HTERT RPE-1 (cell line): Measurements from ENCODE around the gene LAMC2.

Experiments
- in situ Hi-C: fragments of 300-500 bp; cut with MboI; formaldehyde crosslinking; loops from 4 replicates; pipeline ENCODE4 v1.14.3; 2020; ENCODE audit warnings: low sequenced_read_pairs

Gene LAMC2

DNA sequence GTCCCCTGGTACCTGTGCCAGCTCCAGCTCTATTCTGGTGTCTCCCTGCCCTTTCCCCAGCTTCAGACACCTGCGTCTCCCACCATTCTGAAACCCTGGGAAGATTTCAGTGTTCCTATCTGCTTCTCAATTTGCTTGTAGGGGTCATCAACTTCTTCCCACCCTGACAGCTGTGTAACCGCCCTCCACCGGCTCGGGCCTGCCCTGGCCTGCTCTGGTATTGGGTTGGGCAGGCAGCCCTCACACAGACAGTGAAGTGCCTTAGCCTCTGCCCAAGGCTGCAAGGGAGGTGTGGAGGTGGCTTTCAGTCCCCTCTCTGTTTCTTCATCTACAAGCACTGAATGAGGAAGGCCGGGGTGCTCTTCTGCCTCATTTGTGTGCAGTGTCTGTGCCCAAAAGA is 97.2 kb downstream of the LAMC2 start:
- in situ Hi-C loops, result no loop called here

DNA sequence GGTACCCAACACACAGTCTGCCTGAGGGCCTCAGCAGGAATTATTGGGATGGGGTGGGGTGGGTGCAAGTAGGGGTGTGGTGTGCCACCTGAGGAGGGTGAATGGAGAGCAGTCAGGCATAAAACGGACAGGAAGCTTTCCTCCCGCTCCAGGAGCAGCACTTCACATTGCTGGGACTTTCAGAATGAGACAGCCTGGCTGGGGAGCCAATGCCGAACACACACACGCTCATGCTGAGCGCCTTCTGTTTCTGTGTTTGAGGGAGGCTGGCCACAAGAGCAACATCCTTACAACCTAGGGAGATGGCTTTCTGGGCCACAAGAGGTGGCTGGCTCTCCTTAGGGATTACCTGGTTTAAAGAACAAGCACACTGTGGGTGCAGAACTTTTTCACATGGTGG is 98.0 kb downstream of the LAMC2 start:
- in situ Hi-C loops, result no loop called here

DNA sequence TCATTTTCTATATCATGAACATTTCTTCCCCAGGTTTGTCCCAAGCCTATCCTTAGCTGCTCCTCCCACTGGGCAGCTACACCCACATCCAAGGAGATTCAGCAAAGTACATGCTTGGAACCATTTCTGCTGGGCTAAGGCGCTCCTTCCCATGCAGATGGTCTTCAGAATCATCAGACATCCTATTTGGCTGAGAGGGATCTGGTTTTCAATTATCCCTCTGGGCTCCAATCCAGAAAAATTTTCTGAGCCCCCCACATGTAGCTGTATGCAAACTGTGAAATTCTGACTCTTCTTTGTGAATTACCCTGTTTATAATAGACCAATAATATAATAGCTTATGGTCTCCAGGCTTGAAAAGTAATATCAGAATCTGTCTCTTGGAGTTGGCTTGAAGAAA is 99.2 kb downstream of the LAMC2 start:
- in situ Hi-C loops, result no loop called here

DNA sequence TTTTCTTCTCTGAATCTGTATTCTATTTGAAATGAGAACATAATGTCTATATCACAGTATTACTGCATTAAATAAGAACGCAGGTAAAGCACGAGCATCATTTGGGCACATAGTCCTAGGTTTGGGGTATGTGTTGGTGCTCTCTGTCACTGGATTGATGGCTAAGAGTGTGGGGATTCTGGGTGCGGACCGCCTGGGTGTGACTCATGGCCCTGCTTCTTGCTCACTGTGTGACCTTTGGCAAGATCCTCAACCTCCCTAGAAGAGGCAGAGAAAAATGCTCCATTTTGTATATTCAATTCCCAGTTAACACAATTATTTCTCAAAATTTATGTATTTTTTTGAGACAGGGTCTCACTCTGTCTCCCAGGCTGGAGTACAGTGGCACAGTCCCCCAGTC is 99.7 kb downstream of the LAMC2 start:
- in situ Hi-C loops, result no loop called here

DNA sequence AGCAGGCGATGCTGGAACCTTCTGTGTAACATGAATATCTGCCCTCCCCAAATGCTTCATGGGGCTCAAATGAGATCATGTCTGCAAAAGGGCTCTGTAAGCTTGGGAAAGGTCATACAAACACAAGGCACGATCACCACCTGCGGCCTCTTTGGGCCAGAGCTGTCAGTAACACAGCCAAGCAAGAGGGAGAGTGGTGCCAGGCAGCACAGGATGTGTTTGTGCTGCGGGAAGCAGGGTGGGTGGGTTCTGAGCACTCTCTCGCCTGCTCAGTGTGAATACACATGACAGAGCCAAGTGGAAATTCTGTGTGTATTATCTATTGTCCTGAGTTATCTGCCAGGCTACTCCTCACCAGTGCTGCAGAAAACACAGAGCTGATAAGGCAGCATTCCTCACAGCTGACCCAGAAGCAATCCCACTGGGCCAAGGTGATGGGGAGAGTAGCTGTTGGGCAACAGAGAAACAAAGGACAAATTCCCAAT is 101.2 kb downstream of the LAMC2 start:
- in situ Hi-C loops, result no loop called here

DNA sequence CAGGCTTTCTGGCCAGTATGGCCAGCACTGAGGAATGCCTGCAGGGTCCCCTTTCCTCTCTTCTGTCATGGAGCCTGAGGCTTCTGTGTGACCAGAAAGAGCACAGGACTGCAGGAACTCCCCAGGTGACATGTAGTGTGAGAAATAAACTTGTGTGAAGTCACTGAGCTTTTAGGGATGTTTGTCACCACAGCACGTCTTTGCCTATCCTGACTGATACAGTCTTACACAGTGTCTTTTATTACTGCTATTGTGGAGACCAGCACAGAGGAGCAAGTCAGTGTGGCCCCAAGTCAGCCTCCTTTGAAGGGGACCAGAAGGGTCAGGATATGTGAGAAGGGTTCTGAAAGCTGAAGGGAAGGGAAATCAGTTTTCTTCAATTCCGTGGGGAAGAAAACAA is 102.5 kb downstream of the LAMC2 start:
- in situ Hi-C loops, result no loop called here

DNA sequence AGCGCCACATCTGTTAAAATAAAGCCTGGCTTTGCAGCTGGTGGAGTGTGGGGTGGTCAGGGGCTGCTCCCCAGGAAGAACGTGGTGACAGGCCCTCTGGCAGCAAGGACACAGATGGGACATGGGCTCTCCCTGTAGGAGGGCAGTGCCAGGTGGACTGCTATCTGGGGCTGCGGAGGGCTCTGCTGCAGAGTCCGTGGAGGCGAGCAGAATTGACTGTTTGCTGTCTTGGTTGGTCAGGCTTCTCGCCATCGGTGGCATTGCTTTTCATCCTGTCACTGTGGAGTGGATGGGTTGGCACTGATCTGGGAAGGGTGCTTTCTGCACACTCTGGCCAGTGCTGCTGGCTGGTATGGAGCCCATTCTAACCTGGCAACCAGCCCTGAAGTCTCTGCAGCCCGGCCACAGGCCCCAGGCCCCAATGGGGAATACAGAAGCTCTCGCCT is 103.0 kb downstream of the LAMC2 start:
- in situ Hi-C loops, result no loop called here

DNA sequence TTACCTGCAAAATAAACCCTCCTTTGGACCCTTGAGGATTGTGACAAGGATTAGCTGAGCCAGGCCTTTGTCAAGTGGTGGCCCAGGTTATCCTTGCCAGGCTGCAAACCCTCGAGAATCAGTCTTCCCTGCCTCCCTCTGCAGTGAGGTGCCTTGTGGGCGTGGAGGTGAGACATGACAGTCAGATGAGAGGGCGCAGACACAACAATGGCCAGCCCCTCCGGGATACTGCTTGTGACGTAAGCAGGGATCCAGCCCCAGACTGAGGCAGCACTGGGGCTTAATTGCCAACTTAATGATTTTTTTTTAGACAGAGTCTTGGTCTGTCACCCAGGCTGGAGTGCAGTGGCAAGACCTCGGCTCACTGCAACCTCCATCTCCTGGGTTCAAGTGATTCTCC is 104.6 kb downstream of the LAMC2 start:
- in situ Hi-C loops, result no loop called here

DNA sequence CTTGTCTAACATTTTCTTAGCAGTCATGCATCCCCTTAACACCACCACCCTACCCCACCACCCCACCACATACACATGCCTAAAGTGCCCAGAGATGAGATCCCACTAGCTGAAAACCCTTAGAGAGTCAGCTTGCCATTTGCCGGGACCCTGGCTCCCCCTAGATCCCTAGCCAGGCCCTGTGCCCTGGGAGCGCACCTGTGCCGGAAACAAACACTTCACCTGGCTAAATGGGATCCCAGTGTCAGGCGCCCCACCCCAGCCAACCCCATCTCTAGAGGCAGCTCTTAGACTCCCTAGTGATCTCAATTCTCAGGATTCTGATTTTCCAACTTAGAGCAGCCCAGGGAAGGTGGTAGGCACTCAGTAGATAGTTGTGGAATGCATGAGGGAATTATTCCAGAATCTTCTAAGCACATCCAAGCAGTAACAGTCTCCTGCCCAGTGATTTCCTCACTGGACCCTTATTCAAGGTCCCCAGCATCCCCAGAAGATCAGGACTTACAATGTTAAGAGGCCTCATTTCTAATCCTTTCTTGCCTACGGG is 105.2 kb downstream of the LAMC2 start:
- in situ Hi-C loops, result no loop called here

DNA sequence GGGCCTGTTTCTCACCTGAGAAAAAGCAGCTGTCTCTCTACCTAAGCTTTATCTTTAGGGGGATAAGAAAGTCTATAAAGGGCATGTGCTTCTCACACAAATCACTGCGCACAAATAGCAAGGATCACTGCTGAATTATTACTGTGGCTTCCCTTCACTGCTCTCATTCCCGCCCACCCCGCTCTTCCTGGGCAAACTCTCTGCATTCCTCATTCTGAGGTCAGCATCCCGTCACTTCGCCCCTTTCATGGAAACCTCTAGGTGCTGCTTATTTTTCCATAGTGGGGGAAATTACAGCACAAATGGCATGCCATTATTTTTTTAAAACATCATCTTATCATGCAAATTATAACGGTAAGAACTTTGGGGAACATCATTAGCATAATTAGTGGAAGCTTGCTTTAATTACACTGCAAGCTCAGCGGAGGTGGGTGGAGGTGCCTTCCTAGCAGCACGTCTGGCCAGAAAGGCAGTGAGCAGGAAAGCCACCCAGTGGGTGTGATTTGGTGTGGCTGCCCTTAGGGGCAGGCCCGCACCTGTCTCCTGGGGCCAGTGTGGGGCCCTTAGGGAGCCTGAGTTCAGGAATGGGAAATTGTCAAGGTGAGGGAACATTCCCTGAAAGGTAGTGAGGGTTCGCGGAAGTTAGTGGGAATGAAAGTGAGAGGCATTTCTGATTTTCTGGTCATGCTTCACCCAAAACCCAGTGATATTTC is 105.9 kb downstream of the LAMC2 start:
- in situ Hi-C loops, result no loop called here

DNA sequence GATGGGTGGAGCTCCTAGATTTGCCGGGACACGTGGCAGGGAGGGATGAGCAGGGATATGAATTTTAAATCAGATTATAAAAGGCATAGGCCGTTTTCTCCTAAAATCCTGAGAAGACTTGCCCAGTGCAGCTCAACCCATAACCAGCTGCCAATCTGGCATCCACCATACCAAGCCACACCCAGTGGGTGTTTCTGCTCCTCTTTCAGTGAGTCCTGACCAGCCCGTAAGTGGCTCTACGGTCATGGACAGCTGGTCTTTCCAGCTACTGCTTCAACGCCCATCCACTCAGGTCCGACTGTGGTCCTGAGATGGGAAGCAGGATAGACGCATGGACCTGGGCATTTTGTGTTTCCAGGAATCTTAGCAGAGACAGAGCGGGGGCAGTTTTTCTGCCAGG is 107.2 kb downstream of the LAMC2 start:
- in situ Hi-C loops, result no loop called here

DNA sequence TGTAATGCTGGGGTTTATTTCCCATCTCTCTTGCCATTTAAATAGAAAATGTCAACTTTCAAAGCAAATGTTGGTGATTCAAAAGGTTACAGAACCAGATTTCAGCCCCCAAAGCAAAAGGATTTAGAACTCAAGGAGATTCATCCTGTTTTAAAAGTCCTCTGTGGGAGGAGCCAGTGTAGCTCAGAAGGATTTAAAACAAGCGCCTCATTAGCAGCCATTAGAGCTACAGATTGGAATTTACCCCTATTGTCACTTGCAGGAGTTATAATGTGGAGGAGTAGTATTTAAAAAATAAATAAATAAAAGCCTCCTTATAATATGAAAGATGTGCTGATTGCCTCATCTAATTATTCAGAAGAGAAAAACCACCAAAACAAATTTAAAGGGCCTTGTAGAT is 107.8 kb downstream of the LAMC2 start:
- in situ Hi-C loops, result no loop called here
